NCI-H2081 (cell line): ENCODE measurements around the gene EFNA3.

Source experiments
- DNase-seq, 2 experiments: peaks; one replicate each; lab custom pipeline; 2025; lab: John Stamatoyannopoulos, UW

EFNA3 gene

DNA sequence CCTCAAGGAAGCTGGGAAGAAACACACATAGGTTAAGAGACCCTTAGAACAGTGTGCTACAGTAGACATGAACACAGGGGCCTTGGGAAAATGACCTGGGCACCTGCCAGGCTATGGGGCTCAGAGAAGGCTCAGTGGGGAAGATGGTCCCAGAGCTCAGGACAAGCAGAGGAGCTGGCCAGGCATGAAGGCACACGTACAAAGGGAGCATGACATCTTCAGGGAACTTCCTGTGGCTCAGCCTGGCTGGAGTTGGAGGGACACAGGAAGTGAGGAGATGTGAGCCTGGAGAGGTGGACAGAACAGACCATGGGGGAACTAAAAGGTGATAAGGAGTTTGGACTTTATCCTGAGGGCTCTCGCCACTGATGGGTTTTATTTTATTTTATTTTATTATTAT, 53.2 kb downstream of the EFNA3 start:
- no peak for DNase-seq

DNA sequence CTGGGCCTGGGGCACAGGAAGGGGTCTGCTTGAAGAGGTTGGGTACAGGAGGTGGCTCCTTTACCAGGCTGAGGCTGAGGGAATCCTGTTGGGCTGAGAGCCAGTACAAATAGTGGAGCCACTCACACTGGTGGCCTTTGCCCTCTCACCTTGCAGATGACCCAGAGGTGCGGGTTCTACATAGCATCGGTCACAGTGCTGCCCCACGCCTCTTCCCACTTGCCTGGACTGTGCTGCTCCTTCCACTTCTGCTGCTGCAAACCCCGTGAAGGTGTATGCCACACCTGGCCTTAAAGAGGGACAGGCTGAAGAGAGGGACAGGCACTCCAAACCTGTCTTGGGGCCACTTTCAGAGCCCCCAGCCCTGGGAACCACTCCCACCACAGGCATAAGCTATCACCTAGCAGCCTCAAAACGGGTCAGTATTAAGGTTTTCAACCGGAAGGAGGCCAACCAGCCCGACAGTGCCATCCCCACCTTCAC, 55.2 kb downstream of the EFNA3 start:
- no peak for DNase-seq

DNA sequence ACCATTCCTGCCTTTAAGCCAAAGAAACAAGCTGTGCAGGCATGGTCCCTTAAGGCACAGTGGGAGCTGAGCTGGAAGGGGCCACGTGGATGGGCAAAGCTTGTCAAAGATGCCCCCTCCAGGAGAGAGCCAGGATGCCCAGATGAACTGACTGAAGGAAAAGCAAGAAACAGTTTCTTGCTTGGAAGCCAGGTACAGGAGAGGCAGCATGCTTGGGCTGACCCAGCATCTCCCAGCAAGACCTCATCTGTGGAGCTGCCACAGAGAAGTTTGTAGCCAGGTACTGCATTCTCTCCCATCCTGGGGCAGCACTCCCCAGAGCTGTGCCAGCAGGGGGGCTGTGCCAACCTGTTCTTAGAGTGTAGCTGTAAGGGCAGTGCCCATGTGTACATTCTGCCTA, 55.7 kb downstream of the EFNA3 start:
- no peak for DNase-seq

DNA sequence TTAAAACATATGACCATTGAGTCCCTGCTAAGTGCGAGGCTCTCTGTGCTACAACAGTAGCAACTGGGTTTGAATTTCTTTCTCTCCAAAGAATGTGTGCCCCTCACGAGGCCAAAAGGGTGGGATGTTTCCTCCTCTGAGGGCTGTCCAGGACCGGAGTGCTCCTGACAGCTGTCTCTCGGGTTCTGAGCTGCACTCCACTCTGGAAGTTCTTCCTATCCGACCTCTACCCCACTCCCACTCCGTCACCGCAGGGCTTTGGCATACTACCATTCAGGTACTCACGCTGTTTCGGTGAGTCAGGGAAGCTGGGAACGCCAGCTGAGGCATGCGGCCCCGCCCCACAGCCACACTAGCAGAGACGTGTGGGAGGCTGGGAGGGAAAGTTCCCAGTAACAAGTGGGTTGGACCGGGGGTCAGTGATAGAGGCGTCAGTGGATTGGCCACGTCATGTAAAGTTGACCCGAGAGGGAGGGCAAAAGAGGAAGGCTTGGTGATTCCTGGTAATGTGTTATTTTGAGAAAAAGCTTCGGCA, 56.3 kb downstream of the EFNA3 start:
- peak; percentile 55 to 68 for DNase-seq

DNA sequence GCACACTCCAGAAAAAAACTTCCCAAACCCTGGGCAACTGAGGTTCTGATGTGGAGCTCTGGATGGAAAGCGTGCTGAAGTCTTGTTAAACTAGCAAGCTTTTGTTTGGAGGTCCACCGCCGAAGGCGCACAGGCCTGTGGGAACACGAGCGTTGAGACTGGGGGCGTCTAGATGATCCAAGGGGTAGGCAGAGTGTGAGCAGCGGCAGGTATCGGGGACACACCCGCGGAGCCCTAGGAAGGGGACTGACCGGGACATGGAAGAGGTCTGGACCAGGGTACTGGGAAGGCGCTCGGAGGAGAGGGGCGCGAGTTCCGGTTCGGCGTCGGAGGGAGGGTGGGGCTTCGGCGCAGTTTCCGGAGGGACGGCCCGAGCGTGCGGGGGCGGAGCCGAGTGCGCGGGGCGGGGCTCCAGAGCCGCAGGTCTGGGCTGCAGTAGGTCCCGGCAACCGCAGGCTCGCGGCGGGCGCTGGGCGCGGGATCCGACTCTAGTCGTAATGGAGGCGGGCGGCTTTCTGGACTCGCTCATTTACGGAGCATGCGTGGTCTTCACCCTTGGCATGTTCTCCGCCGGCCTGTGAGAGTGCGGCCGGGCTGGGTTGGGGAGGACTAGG, 56.9 kb downstream of the EFNA3 start, which contains the start of gene SLC50A1:
Gene SLC50A1, plus strand, starts transcription at position 438 of the 614 bp plus-strand sequence. Its CDS starts 60 bp downstream, at position 498.
- DNase-seq = peak; percentile 95 to 96

DNA sequence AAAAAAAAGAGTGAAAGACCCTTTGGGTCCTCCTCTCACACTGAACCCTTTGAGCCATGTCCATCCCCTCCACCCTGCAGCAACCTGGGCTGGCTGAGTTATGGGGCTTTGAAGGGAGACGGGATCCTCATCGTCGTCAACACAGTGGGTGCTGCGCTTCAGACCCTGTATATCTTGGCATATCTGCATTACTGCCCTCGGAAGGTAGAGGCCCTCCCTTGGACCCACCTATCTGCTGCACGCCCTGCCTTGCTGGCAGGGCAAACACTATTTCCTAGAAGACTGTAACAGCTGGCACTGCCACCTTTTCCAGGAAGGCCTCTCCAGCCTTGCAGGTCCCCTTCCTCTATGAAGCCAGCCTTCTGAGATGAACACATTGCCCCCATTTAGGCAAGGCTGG, 58.1 kb downstream of the EFNA3 start:
- no peak for DNase-seq
